Activated CD8-positive, alpha-beta memory T cell treated with anti-CD3 and anti-CD28 coated beads for 36 hours (primary cell): ENCODE results near the gene PFN1. TPM values are rescaled to one million over a fixed set of nuclear protein-coding genes. Genes with fewer than 3 reads are reported as not detected.

Source experiments
- CTCF ChIA-PET: fragments of 350-600 bp; sonication (Branson Sonifier 250); formaldehyde crosslinking; loops from one replicate; lab custom pipeline; 2021; ENCODE audit warnings: antibody characterized with exemption; lab: Charles Lee
- POLR2A ChIA-PET: fragments of 350-600 bp; sonication (Branson Sonifier 250); formaldehyde crosslinking; loops from one replicate; lab custom pipeline; 2021; ENCODE audit warnings: antibody characterized with exemption; lab: Charles Lee
- total RNA-seq, 2 experiments: library from RNA; stranded (reverse); gene quantifications; one replicate each; pipeline ENCODE4 v1.2.3, GENCODE V29; 2021

PFN1 gene
- total RNA-seq, 2 experiments from 2014 or later, result 1,847 to 1,866 TPM

DNA sequence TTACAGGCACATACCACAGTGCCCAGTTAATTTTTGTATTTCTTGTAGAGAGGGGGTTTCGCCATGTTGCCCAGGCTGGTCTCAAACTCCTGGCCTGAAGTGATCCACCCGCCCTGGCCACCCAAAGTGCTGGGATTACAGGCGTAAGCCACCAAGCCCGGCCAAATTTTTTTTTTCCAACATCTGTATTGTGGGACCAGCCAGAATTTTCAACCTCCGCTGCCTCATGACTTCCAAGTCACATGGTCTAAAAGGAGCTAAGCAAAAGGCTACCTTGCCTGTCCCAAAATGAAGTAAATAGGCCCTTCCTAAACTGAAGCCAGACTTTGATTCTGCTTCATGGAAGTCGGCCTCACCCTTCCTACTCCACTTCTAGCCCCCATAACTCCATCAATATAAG is 23.5 kb upstream of the PFN1 start:
- CTCF ChIA-PET, result interaction anchor here (0.6 to 1.6 kb wide), 3 partner anchors 9 to 14 kb away, joined by 3 to 5 read pairs (median 3); no protein-coding TSS in a partner anchor
- POLR2A ChIA-PET, result interaction anchor here (7.4 kb wide), 1 partner anchor 23 kb away, joined by 214 read pairs; the partner anchor contains the start of genes ENO3 and PFN1

GRCh38 chr17:4970273-4970672 is 21.9 kb upstream of the PFN1 start:
- ChIA-PET POLR2A (interaction anchor here (1.2 to 7.4 kb wide), 2 partner anchors 17 to 21 kb away, joined by 6 to 214 read pairs; partner anchors contain the start of genes CAMTA2, ENO3 and PFN1), CTCF (interaction anchor here (0.7 to 1.6 kb wide), 5 partner anchors 10 to 61 kb away, joined by 3 to 5 read pairs (median 3); partner anchors contain the start of gene PFN1)

DNA sequence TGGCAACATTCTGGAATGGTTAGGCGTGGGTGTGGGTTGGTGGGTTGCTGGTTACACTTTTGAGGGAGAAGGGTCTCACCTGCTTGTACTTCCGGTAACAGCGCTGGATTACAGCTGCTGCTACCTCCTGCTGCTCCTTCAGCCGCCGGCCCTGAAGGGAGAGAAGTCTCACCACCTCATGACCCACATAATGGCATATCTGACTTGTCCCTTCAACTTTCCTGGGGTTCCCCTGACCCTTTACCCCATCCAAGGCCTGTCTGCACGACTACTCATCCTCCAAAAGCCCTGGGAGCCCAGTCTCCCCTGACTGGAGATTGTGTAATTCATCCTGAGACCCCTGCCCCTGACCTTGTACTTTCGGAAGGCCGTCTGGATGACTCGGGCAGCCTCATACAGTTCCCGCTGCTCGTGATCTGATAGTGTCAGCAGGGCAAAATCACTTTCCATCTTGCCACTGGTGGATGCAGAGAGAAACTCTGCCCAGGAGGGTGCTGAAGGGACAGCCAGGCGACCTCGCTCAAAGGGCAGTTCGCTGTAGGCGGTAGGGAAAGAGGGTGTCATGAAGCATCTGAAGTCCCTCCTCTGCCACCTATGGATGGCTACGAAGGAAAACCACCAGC is 21.3 kb upstream of the PFN1 start:
- ChIA-PET CTCF (interaction anchor here (0.9 to 4.1 kb wide), 5 partner anchors 10 to 93 kb away, joined by 3 to 21 read pairs (median 4); partner anchors contain the start of gene PFN1), POLR2A (interaction anchor here (0.6 to 7.4 kb wide), 6 partner anchors 17 to 828 kb away, joined by 3 to 214 read pairs (median 4); partner anchors contain the start of genes CAMTA2, ENO3, PFN1 and RNF167)

- CTCF ChIA-PET, result interaction anchor here (0.9 to 4.1 kb wide), 5 partner anchors 21 to 93 kb away, joined by 3 to 21 read pairs (median 5); partner anchors contain the start of genes PFN1, RNF167 and SLC25A11
- POLR2A ChIA-PET, result interaction anchor here (0.6 to 7.4 kb wide), 7 partner anchors 11 to 827 kb away, joined by 3 to 214 read pairs (median 4); partner anchors contain the start of genes CAMTA2, ENO3, PFN1 and RNF167
Observed at GRCh38 chr17:4969047-4969550, 20.8 kb upstream of the PFN1 start.

DNA sequence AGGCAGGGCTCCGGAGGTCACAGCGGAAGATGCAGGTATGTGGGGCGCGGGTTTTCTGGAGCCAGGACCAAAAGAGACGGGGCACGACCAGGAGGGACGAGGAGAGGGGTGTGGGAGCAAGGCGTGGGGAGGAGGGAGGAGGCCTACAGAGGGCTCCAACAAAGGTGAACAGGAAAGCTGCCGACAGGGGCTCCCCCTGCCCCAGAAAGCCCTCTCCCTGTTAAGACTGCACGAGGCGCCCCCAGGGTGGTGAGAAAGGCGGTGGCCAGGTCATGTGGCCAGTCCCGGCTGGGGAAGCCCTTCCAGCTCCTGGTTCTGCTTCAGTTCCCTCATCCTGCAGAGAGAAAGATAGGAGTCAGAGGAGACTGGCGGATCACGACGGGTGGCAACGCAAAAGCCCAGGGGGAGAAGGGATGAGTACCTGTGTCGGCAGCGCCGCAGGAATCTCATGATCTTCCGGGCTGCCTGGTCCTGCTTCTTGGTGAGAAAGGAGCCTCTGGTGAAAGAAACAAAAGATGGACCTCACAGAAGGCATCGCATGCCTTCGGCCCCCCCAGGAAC is 20.2 kb upstream of the PFN1 start:
- ChIA-PET CTCF (interaction anchor here (0.9 to 4.1 kb wide), 7 partner anchors 12 to 94 kb away, joined by 3 to 21 read pairs (median 5); partner anchors contain the start of genes CAMTA2, PFN1, RNF167 and SLC25A11), POLR2A (interaction anchor here (0.6 to 7.4 kb wide), 7 partner anchors 11 to 62 kb away, joined by 3 to 214 read pairs (median 5); partner anchors contain the start of genes CAMTA2, ENO3, PFN1 and RNF167)

- ChIA-PET CTCF (interaction anchor here (0.7 to 4.1 kb wide), 10 partner anchors 13 to 95 kb away, joined by 3 to 21 read pairs (median 4); partner anchors contain the start of genes C17orf107, CAMTA2, ENO3 and PFN1), POLR2A (interaction anchor here (0.5 to 7.4 kb wide), 12 partner anchors 10 to 406 kb away, joined by 3 to 214 read pairs (median 4); partner anchors contain the start of genes ARRB2, CAMTA2, ENO3 and PFN1)
Observed at GRCh38 chr17:4967539-4968485, 19.5 kb upstream of the PFN1 start, which contains the start of gene SPAG7. SPAG7 (minus strand) TSS chr17:4967817; CDS start chr17:4967804, 13 bp downstream.

DNA sequence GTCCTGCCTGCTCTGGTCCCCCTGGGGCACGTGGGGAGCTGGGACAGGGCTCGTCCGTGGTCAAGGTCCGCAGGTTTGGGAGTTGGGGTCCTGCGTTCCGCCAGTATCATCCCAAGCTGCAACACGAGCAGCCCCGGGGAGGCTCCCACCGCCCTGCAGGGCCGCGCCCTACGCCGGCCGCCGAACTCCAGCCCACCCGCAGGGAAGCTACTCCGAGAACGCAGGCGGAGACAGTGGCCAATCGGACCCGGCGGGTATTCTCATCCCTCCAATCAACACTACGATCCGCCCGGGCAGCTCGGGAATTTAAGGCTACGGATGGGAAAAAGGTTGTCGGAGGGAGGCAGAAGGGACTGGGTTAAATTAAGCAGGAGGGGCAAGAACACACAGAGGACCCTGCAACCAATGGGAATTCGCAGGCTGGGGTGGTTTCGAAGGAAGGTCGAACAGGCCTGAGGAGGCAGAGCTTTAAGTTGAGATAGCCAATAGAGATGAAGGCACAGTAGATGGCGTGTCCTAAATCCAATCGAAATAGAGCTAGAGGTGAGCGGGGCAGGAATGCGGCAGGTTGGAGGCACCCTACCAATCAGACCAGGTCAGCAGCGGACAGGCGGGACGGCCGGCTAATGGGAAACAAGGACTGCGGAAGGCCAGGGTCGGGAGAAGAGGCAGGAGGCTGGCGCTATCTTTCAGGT is 18.7 kb upstream of the PFN1 start:
- POLR2A ChIA-PET, result interaction anchor here (0.5 to 7.4 kb wide), 10 partner anchors 9 to 405 kb away, joined by 3 to 214 read pairs (median 4); partner anchors contain the start of genes ARRB2, CAMTA2, ENO3 and PFN1

GRCh38 chr17:4965311-4965986 is 17.1 kb upstream of the PFN1 start:
- CTCF ChIA-PET, result interaction anchor here (1.2 to 4.1 kb wide), 3 partner anchors 10 to 17 kb away, joined by 4 to 21 read pairs (median 6); partner anchors contain the start of gene PFN1
- POLR2A ChIA-PET, result interaction anchor here (7.4 kb wide), 1 partner anchor 16 kb away, joined by 214 read pairs; the partner anchor contains the start of genes ENO3 and PFN1

More for the DNA sequence above, 18.7 kb upstream of the PFN1 start:
- CTCF ChIA-PET, result interaction anchor here (0.6 to 4.1 kb wide), 11 partner anchors 11 to 95 kb away, joined by 3 to 21 read pairs (median 4); partner anchors contain the start of genes C17orf107, ENO3, PFN1 and RNF167

GRCh38 chr17:4960279-4960922 is 12.1 kb upstream of the PFN1 start:
- POLR2A ChIA-PET, result no interaction called here
- CTCF ChIA-PET, result interaction anchor here (1.2 kb wide), 1 partner anchor 51 kb away, joined by 3 read pairs; no protein-coding TSS in a partner anchor

DNA sequence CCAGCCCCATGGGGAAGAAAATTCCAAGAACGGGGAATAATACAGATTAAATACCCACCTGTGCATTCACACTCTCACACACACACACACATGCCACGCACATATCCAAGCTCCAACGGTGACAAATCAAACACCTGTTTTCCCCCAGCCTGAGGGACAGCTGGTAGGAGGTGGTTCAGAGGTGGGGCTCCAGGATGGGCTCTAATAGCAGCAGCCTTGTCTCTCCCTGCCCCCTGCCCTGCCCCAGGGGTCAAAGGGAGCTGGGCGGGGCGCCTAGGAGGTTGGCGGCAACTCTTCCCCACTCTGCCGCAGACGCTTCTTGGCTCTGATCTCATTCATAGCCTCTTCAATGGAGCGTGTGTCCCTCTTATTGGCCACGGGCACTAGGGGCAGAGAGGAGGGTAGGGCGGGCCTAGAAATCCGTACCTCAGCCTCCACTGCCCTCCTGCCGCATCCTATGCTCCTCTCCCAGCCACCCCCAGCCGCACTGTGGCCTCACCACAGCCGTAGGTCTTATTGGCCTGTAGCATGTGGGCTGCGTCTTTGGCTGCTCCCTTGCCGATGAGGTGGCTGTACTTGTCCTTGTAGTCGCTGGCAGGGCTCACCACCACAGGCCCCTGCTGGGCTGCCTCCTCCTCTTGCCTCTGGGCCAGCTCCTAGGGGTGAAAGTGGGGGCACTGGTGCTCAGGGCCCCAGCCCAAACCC is 11.1 kb upstream of the PFN1 start:
- POLR2A ChIA-PET, result no interaction called here
- CTCF ChIA-PET, result interaction anchor here (1.2 kb wide), 1 partner anchor 50 kb away, joined by 3 read pairs; no protein-coding TSS in a partner anchor

DNA sequence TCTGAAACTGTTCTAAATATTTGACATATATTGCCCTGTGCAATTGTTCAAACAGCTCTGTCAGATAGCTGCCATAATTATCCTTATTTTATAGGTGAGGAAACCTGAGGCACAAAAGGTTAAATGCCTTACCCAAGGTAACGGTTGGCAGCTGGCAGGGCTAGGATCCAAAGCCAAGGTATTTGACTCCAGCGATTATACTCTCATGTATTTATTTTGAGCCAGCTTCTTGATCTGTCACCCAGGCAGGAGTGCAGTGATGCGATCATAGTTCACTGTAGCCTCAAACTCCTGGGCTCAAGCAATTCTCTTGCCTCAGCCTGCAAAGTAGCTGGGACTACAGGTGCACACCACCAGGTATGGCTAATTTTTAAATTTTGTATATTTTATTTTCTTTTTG is 9.8 kb upstream of the PFN1 start:
- ChIA-PET POLR2A (interaction anchor here (0.9 kb wide), 1 partner anchor 9 kb away, joined by 3 read pairs; the partner anchor contains the start of gene SPAG7), CTCF (interaction anchor here (1.7 kb wide), 1 partner anchor 27 kb away, joined by 4 read pairs; no protein-coding TSS in a partner anchor)

DNA sequence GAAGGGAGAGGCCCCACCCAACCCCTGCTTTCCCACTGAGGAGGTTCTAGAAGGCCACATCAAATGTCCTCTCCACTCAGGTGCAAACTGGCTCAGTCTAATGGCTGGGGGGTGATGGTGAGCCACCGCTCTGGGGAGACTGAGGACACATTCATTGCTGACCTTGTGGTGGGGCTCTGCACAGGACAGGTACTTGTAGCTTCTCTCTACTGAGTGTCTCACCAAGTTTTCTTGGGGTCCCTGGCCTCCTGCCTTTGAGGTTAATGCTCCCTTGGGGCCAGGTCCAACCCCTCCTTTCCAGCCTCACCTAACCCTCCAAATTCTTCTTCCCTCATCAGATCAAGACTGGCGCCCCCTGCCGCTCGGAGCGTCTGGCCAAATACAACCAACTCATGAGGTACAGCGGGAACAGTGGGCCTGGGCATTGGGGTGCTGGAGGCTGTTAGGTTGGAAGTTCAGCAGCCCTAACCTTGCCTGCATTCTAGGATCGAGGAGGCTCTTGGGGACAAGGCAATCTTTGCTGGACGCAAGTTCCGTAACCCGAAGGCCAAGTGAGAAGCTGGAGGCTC is 8.2 kb upstream of the PFN1 start:
- ChIA-PET POLR2A (no interaction called here), CTCF (interaction anchor here (1.7 to 1.9 kb wide), 2 partner anchors 10 to 29 kb away, joined by 4 to 6 read pairs; no protein-coding TSS in a partner anchor)

DNA sequence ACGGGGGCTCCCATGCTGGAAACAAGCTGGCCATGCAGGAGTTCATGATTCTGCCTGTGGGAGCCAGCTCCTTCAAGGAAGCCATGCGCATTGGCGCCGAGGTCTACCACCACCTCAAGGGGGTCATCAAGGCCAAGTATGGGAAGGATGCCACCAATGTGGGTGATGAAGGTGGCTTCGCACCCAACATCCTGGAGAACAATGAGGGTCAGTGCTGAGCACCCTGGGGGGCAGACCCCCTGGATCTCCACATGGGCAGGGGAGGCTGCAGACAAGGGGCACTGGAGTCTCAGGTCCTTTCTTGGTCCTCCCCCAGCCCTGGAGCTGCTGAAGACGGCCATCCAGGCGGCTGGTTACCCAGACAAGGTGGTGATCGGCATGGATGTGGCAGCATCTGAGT is 6.8 kb upstream of the PFN1 start:
- ChIA-PET POLR2A (interaction anchor here (0.6 to 13.5 kb wide), 2 partner anchors 10 to 13 kb away, joined by 4 to 214 read pairs; partner anchors contain the start of gene SPAG7), CTCF (interaction anchor here (1.9 kb wide), 1 partner anchor 11 kb away, joined by 6 read pairs; no protein-coding TSS in a partner anchor)

GRCh38 chr17:4953451-4953961 is 5.2 kb upstream of the PFN1 start:
- ChIA-PET POLR2A (interaction anchor here (0.6 to 13.5 kb wide), 3 partner anchors 8 to 92 kb away, joined by 3 to 214 read pairs (median 5); partner anchors contain the start of gene SPAG7), CTCF (interaction anchor here (1.0 kb wide), 1 partner anchor 13 kb away, joined by 3 read pairs; no protein-coding TSS in a partner anchor)
